MM.1S (cell line): ENCODE data around the gene SHC3.

Experiments
- EZH2 ChIP-seq: fragments of 300-600 bp; sonication (generic); optimal IDR thresholded peaks from 2 replicates; pipeline ENCODE3; 2017; ENCODE audit warnings: low read depth, mild to moderate bottlenecking, antibody characterized with exemption, low read length, mixed read lengths
- EZH2phosphoT487 ChIP-seq: fragments of 300-600 bp; sonication (generic); IDR thresholded peaks from 2 replicates; pipeline ENCODE4 v1.6.1; 2018; ENCODE audit warnings: antibody characterized with exemption, low read length
- TF ChIP-seq, protein P1 (sequence below): fragments of 300-600 bp; sonication (generic); IDR thresholded peaks from 2 replicates; pipeline ENCODE4 v1.5.1; 2016; ENCODE audit warnings: antibody characterized with exemption, low read length, mixed read lengths

DNA sequence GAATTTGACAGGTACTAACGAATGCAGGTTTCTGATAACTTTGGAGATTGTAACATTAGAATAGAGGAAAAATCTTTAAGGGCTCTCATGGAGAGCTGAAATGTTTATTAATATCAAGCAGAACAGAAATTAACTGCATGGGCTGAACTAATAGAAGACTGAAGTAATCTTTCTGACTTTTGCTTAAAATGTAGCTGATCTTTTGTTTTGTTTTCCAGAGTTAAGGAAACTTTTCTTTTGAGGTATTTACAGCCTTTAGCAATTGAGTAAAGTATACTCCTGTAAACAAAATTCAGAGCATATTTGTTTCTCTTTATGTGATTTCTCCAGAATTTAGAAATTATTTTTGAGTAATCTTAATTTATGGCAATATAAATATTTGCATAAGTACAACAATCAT, 43.9 kb downstream of the SHC3 start:
- TF ChIP-seq, protein P1, sequence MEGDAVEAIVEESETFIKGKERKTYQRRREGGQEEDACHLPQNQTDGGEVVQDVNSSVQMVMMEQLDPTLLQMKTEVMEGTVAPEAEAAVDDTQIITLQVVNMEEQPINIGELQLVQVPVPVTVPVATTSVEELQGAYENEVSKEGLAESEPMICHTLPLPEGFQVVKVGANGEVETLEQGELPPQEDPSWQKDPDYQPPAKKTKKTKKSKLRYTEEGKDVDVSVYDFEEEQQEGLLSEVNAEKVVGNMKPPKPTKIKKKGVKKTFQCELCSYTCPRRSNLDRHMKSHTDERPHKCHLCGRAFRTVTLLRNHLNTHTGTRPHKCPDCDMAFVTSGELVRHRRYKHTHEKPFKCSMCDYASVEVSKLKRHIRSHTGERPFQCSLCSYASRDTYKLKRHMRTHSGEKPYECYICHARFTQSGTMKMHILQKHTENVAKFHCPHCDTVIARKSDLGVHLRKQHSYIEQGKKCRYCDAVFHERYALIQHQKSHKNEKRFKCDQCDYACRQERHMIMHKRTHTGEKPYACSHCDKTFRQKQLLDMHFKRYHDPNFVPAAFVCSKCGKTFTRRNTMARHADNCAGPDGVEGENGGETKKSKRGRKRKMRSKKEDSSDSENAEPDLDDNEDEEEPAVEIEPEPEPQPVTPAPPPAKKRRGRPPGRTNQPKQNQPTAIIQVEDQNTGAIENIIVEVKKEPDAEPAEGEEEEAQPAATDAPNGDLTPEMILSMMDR, result no peak
- TF ChIP-seq EZH2 (no peak), EZH2phosphoT487 (no peak)
